Activated CD4-positive, alpha-beta T cell treated with anti-CD3 and anti-CD28 coated beads, Interleukin-2, amount 50 U/mL, for 24 hours (primary cell): ENCODE results near the gene CMTM1.

Experiments
- DNase-seq, 2 donors: peaks; one replicate each; pipeline ENCODE4 v3.0.0-alpha.2; 2020; ENCODE audit warnings: low read depth in 1 of 2, low spot score in 1 of 2

CMTM1 gene

GRCh38 chr16:66566051-66566901 lies at the start of gene CMTM1:
CMTM1 (plus strand) TSS chr16:66566439; CDS start chr16:66566514, 75 bp downstream.
- no peak for DNase-seq

- DNase-seq, result no peak
Observed at GRCh38 chr16:66516509-66516807, 49.8 kb upstream of the CMTM1 start.

- DNase-seq, result peak in 1 of 2 donors; percentile 60
Observed at GRCh38 chr16:66516808-66517585, 49.2 kb upstream of the CMTM1 start.

DNA sequence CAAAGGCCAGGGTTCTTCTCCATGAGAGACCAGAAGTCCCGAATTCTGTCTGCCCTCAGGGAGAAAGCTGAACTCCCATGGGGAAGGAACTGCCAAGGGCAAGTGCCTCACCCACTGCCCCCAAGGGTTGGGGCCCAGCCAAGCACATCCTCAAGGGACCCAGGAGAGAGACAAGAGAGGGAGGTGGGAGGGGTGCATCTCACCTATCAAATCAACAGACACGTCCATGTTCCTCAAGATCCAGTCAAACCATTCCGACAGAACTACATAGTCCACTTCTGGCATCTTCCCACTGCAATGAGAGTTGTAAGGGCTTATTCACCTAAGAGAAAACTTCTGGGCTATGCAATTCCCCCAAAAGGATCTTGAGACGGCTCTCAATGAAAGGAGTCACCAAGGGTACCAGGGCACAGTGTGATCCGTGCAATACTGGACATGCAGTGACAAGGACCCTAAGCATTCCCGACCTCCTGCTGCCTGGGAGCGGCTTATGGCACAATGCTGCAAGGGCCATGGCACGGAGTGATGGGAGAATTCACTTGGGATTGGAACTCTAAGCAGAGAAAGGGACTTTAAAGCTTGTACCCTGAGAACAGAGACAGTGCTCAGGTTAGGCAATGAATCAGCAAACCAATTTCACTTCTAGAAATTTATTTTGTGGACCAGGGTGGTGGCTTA lies 48.5 kb upstream of the CMTM1 start:
- DNase-seq, result no peak

GRCh38 chr16:66519482-66520373 lies 46.5 kb upstream of the CMTM1 start:
- DNase-seq, result no peak

DNA sequence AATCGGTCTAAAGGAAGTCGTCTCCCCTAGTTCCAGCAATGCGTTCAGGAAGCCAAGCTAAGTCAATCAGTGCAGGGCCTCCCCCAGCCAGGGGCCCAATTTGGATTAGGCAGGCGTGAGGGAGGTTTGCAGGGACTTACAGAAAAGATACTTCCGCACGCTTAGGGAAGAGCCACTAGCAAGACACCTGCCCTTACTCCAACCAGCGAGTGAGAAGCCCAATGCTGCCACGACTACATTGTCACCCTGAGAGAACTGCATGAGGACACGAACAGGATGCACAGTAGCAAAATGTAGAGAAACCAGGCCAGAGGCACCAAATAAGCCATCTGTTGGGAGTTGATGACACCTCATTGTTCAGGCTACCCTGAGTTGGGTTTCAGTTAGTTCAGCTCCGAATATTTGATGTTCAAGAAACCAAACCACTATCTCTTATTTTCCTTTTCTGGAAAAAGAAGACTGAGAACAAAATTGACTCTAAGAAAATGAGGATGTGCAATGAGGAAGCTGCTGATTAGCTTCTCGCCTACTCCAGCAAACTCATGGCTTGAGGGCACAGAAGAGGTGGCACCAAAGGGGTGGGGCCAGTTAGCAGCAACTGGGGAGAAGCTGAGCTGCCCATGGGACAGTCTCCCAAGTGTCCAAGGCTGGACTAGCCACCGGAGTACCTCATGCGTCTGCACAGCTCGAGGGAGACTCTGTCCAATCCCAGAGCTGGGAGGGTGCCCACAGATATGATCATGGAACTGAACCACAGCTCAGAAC lies 45.7 kb upstream of the CMTM1 start:
- DNase-seq, result no peak

DNA sequence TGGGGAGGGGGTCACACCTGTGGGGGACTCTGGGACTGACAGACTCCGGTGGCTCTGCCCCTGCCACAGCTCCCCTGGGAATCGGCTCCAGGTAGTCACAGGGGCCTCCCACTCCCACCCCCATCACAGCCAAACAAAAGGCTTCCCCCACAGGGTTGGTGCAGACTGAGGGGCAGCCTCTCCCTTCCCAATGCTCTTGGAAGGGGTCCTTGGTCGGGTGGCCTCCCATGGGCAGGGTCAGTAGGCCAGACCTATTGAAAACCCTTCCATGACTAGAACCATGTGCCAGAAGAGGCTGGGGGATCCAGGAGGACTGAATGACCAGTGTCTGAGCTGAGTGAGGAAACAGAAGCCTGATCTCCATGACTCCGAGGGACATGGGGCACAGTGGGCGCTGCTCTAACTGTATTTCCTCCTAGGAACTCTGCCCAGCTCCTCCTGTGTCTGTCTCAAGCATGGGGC lies 45.0 kb upstream of the CMTM1 start:
- no peak for DNase-seq

GRCh38 chr16:66521951-66522771 lies 44.1 kb upstream of the CMTM1 start:
- DNase-seq, result peak; percentile 75 to 94

- no peak for DNase-seq
Observed at GRCh38 chr16:66522816-66523590, 43.2 kb upstream of the CMTM1 start.

- DNase-seq, result no peak
Observed at GRCh38 chr16:66523861-66524354, 42.3 kb upstream of the CMTM1 start.

GRCh38 chr16:66524601-66525164 lies 41.6 kb upstream of the CMTM1 start:
- DNase-seq, result no peak

DNA sequence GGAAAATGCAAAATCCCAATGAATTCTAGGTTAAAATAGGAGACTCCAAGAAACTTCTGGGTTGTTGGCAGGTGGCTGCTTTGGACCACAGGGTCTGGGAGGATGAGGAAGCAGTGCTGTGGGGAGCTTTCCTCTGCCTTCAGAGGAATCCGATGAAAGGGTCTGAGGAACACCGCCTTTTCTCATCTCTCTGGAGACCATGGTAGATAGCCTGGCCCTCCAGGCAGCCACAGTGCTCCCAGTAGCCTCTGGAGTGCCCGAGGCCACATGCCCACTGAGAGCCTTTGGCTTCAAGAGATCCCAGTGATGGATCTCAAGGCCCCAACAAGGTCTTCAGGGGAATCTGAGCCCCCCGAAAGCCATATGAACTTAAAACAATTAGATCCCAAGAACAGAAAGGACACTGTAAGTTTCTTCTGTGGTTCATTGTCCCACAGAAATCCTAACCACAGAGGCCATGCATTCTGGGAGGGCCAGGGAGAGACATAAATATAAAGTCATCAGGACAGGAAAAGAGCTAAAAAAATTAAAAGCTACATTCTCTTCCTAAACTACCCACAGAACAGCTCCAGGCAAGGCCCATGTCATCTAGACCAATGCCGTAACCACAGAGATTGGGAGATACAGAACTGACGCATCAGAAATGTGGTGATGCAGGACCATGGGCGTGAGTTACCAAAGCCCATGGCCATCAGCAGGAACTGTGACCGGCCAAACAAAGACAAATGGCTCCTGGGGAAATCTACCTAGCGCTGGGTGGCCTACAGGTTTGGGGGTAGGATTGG lies 40.7 kb upstream of the CMTM1 start:
- DNase-seq, result no peak

GRCh38 chr16:66528294-66528693 lies 37.9 kb upstream of the CMTM1 start:
- DNase-seq, result no peak

DNA sequence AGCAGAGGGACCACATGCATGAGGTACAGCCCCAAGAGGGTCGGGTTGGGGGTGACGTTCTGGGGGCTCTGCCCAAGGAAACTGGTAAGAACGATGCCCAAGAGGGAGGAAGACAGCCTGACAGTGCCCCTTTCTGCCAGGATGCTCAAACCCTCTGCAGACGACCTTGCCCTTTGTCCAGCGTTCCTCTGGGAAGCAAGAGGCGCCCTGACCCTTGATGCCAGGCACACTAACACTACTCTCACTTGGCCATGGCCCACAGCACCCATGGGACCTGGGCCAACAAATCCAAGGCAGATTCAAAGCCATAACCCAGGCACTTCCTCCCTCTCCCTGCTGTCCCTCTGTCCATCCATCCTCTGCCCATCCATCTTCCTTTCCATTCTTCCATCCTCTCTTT lies 36.8 kb upstream of the CMTM1 start:
- DNase-seq, result no peak

- no peak for DNase-seq
Observed at GRCh38 chr16:66534376-66534799, 31.9 kb upstream of the CMTM1 start.

- no peak for DNase-seq
Observed at GRCh38 chr16:66536525-66536924, 29.7 kb upstream of the CMTM1 start.

- no peak for DNase-seq
Observed at GRCh38 chr16:66537236-66537635, 29.0 kb upstream of the CMTM1 start.
